ENCODE data around the gene GALNT6.
"Not testable (repeated sequence)": the region's sequence is repeated elsewhere in the genome, so short reads cannot be mapped to it uniquely, and the experiment has no call there.

The GALNT6 gene

DNA sequence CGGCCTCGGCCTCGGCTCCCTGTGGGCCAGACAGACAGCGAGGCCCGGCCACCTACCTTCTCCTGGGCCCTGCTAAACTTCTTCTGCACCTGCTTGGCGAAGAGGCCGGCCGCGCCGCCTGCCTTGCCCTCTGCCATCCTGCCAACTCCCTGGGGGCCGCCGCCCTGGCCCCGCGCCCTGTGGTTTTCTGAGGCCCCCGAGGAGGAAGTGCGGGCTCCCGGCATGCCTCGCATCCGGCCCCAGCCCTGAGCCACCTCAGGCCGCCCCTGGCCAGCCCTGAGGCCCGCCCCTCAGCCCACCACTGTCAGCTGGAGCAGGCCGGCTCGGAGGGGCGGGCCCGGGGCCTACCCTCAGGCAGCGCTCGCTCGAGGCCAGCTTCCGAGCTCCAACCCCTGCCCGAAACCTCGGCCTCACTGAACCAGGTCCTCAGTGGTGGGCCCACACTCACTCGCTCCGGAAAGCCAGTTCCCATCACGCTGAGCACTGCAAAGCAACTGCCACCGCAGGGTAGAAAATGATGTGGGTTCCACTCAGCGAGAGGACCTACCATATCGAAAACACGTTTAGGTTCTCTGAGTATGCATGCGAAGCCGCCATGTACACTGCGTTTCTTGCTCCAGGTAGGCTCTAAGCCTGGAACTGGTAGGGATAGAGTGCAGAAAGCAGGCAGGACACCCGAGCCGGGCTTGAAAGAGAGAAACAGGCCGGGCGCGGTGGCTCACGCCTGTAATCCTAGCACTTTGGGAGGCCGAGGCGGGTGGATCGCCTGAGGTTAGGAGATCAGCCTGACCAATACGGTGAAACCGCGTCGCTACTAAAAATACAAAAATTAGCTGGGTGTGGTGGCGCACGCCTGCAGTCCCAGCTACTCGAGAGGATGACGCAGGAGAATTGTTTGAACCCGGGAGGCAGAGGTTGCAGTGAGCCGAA is 67.0 kb downstream of the GALNT6 start, which contains the start of gene BIN2:
Gene BIN2, minus strand, starts transcription at position 209 of the 930 bp plus-strand sequence. Its CDS starts 72 bp downstream, at position 137.
- peak; percentile 51 to 65 (median 52) for DNase-seq (ENCODE audit: low read depth in 2 of 3, low spot score in 2 of 3)

DNA sequence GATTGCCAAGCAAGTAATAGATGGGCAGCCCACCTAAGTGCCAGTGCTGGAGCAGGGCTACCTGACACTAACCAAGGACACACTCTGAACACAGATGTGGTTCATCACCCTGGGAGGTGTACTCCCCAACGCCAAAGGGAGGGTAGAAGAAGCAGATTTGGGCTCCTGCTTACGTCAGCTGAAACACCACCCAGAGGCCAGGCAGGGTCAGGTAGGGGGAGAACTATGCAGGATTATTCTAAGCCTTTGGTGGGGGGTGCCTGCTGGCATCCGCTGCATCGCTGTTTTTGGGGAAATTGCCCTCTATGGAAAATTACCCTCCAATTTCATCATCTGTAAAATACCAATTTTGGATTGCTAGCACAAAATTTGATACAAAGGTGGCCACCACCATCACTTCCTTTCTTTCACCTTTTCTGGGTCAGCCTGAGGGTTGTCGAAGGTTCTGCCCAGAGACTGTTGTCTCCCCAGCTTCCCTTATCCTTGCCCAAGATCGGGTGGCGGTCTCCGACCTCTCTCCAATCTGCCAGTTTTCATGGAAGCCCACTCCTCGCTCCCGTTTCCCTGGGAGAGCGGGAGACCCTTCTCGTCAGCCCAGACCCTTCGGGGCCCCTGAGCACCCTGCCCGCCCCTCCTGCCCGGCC is 67.8 kb downstream of the GALNT6 start:
- DNase-seq (ENCODE audit: low read depth in 2 of 3, low spot score in 2 of 3) = peak in 1 of 3 experiments; percentile 21

- DNase-seq (ENCODE audit: low read depth in 2 of 3, low spot score in 2 of 3) = no peak
Observed at GRCh38 chr12:51322452-51322851, 68.8 kb downstream of the GALNT6 start.

DNA sequence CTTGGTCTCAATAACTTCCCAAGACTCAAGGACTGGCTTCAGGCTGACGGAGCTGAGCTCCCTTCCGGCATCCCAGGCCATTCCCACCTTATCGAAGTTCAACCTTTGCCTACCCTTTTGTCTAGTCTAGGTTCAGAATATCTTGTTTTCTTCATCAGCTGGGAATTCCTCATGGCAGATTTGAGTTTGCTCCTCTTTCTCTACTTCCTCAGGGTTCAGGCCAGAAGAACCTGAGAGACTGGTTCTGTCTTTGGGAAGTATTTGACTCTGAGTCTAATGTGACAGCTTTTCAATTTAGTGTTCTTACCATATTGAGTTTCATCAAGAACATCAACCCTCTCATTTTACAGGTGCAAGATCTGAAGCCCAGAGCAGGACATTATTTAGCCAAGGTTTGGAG is 69.3 kb downstream of the GALNT6 start:
- no peak for DNase-seq (ENCODE audit: low read depth in 2 of 3, low spot score in 2 of 3)

- no peak for DNase-seq (ENCODE audit: low read depth in 2 of 3, low spot score in 2 of 3)
Observed at GRCh38 chr12:51320695-51321320, 70.4 kb downstream of the GALNT6 start.

- no peak for DNase-seq (ENCODE audit: low read depth in 2 of 3, low spot score in 2 of 3)
Observed at GRCh38 chr12:51320311-51320694, 70.9 kb downstream of the GALNT6 start.

GRCh38 chr12:51318846-51319599 is 72.2 kb downstream of the GALNT6 start:
- no peak for DNase-seq (ENCODE audit: low read depth in 2 of 3, low spot score in 2 of 3)

DNA sequence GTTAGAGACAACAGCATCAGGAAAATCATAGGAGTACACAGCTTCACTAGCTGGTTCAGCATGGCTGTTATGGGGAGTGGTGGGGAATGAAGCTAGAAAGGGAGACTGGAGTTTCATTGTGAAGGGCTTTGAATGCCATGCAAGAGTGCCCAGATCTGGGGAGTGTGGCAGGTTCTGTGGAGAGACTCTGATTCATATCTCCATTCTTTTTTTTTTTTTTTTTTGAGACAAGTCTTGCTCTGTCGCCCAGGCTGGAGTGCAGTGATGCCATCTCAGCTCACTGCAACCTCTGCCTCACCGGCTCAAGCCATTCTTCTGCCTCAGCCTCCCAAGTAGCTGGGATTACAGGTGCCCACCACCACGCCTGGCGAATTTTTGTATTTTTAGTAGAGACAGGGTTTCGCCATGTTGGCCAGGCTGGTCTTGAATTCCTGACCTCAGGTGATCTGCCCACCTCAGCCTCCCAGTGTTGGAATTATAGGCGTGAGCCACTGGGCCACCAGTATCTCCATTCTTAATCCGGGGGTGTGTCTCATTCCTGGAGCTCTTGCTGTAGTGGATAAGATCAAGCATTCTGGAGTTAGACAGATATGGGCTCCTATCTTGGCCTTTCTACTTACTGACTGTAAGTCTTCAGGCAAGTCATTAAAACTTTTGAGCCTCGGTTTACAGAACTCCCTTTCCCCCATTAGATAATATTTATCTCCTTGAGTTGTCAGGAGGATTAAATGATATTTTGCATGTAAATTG is 73.0 kb downstream of the GALNT6 start:
- DNase-seq (ENCODE audit: low read depth in 2 of 3, low spot score in 2 of 3) = not testable (repeated sequence)

- DNase-seq (ENCODE audit: low read depth in 2 of 3, low spot score in 2 of 3) = no peak
Observed at GRCh38 chr12:51311389-51311788, 79.8 kb downstream of the GALNT6 start.

DNA sequence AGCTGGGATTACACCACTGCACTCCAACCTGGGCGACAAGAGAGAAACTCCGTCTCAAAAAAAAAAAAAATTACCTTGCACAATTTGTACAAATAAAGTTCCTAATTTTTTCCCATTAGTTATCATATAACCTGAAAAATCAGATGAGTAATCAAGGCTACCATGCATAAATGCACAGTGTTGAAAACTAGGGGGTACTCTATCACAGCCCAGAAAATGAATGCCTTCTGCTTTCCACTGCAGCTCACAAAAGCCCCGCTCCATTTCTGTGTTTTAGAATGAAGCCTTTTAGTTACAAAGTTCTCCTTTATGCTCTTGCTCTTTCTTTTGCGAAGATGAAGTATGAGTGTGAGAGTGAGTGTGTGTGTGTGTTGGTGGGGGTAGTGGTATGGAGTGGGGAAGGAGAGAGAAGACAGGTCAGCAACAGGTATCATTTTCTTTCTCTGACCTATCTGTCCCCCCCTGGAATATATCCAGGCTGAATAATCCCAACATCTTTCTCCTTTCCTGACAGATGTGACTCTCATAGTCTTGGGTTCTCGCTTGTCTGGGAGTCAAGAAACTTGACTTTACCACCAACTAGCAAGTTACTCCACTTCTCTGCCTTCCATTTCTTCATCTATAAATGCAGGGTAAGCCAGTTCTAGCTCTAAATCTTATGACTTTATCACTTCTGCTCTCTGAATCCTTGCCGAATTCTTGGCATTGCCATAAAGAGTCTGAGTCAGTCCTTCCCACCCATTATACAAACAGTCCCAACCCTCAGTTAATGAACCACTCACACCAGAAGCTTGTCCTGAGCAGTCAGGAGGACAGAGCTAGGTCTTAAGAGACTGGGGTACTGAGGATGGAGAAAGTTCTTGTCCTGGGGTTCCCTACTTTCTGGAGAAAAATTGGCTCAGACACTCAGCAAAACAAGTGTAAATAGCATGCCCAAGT is 83.3 kb downstream of the GALNT6 start:
- DNase-seq (ENCODE audit: low read depth in 2 of 3, low spot score in 2 of 3) = no peak

- DNase-seq (ENCODE audit: low read depth in 2 of 3, low spot score in 2 of 3) = no peak
Observed at GRCh38 chr12:51306507-51306906, 84.7 kb downstream of the GALNT6 start.
